ENCODE data around the gene FKBP3. TPM values are rescaled to one million over a fixed set of nuclear protein-coding genes. Genes with fewer than 3 reads are reported as not detected.
"Not testable (repeated sequence)": the region's sequence is repeated elsewhere in the genome, so short reads cannot be mapped to it uniquely, and the experiment has no call there.

Gene FKBP3
- total RNA-seq, 1 experiment from 2014 or later = 61.7 TPM

- ChIA-PET POLR2A (interaction anchor here (1.2 to 5.9 kb wide), 8 partner anchors 8 to 170 kb away, joined by 3 to 116 read pairs (median 4); partner anchors contain the start of genes FANCM, FKBP3, KLHL28 and MIS18BP1), CTCF (interaction anchor here (0.6 kb wide), 1 partner anchor 35 kb away, joined by 3 read pairs; no protein-coding TSS in a partner anchor)
- Mint-ChIP-seq H3K36me3 (ENCODE audit: insufficient read depth, unreplicated experiment) (peaks cover 9% of the 10 kb centered on the region), H3K27me3 (ENCODE audit: insufficient read depth, unreplicated experiment) (no peaks in the 10 kb centered on the region), H3K9me3 (ENCODE audit: unreplicated experiment) (no peaks in the 10 kb centered on the region), H3K4me1 (ENCODE audit: insufficient read depth, unreplicated experiment) (peaks cover 35% of the 10 kb centered on the region), H3K4me3 (ENCODE audit: unreplicated experiment) (peak overlapping the region; percentile 97), H3K27ac (ENCODE audit: low read depth, unreplicated experiment) (peak overlapping the region; percentile 94)
- BruUV-seq (replicated peaks) = no TSS peak
- no peak for TF ChIP-seq CTCF (IDR thresholded peaks at IDR 0.05; ENCODE audit: unreplicated experiment)
- intact Hi-C loops (cut with micrococcal nuclease) = no loop called here
- no peak for DNase-seq (ENCODE audit: unreplicated experiment)
These were observed 50.7 kb downstream of the FKBP3 start for GRCh38 chr14:45083617-45083975.

DNA sequence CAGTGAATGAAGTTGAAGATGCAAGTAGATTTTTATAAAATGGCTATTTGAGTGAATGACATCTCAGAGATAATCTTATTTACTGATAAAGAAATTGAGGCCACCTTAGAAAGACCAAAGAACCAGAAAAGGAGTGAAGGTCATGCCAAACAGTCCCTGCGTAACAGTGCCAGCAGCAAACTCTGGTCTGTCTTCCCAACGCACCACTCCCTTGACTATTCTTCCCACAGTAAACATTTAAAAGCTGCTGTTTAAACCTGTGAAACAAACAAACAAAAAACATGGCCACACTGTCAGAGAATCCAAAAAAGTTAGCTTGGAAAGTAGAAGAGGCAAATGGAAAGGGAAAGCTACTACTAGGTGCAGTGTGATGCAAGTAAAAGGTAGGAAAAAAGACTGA, 51.9 kb downstream of the FKBP3 start:
- Mint-ChIP-seq H3K27me3 (ENCODE audit: insufficient read depth, unreplicated experiment) (no peaks in the 10 kb centered on the region), H3K36me3 (ENCODE audit: insufficient read depth, unreplicated experiment) (peaks cover 9% of the 10 kb centered on the region), H3K4me1 (ENCODE audit: insufficient read depth, unreplicated experiment) (peaks cover 25% of the 10 kb centered on the region), H3K27ac (ENCODE audit: low read depth, unreplicated experiment) (no peak overlapping the region), H3K4me3 (ENCODE audit: unreplicated experiment) (no peak overlapping the region), H3K9me3 (ENCODE audit: unreplicated experiment) (no peaks in the 10 kb centered on the region)
- no peak for DNase-seq (ENCODE audit: unreplicated experiment)
- BruUV-seq (replicated peaks) = no TSS peak
- TF ChIP-seq CTCF (IDR thresholded peaks at IDR 0.05; ENCODE audit: unreplicated experiment) = no peak
- intact Hi-C loops (cut with micrococcal nuclease) = no loop called here
- CTCF ChIA-PET = no interaction called here
- POLR2A ChIA-PET = interaction anchor here (1.7 to 5.9 kb wide), 3 partner anchors 9 to 121 kb away, joined by 5 to 116 read pairs (median 69); partner anchors contain the start of genes FANCM, FKBP3, KLHL28 and TOGARAM1

- H3K4me3 Mint-ChIP-seq (ENCODE audit: unreplicated experiment); POLR2A ChIA-PET; BruUV-seq (replicated peaks); intact Hi-C loops (cut with micrococcal nuclease); H3K27me3 Mint-ChIP-seq (ENCODE audit: insufficient read depth, unreplicated experiment); H3K36me3 Mint-ChIP-seq (ENCODE audit: insufficient read depth, unreplicated experiment); CTCF ChIA-PET; DNase-seq (ENCODE audit: unreplicated experiment); H3K9me3 Mint-ChIP-seq (ENCODE audit: unreplicated experiment); H3K27ac Mint-ChIP-seq (ENCODE audit: low read depth, unreplicated experiment): not testable (repeated sequence)
- H3K4me1 Mint-ChIP-seq (ENCODE audit: insufficient read depth, unreplicated experiment) = peaks cover 15% of the 10 kb centered on the region
These were observed 53.2 kb downstream of the FKBP3 start for GRCh38 chr14:45081096-45081495.

DNA sequence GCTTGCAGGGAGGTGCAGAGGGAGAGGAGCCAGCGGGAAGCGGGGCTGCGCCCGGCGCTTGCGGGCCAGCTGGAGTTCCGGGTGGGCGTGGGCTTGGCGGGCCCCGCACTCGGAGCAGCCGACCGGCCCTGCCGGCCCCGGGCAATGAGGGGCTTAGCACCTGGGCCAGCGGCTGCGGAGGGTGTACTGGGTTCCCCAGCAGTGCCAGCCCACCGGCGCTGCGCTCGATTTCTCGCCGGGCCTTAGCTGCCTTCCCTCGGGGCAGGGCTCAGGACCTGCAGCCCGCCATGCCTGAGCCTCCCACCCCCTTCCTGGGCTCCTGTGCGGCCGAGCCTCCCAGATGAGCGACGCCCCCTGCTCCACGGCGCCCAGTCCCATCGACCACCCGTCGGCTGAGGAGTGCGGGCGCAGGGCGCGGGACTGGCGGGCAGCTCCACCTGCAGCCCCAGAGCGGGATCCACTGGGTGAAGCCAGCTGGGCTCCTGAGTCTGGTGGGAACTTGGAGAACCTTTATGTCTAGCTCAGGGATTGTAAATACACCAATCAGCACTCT, 53.8 kb downstream of the FKBP3 start:
- BruUV-seq (replicated peaks); H3K27ac Mint-ChIP-seq (ENCODE audit: low read depth, unreplicated experiment); H3K36me3 Mint-ChIP-seq (ENCODE audit: insufficient read depth, unreplicated experiment); CTCF ChIA-PET; H3K27me3 Mint-ChIP-seq (ENCODE audit: insufficient read depth, unreplicated experiment); DNase-seq (ENCODE audit: unreplicated experiment); POLR2A ChIA-PET; intact Hi-C loops (cut with micrococcal nuclease); H3K9me3 Mint-ChIP-seq (ENCODE audit: unreplicated experiment); H3K4me3 Mint-ChIP-seq (ENCODE audit: unreplicated experiment): not testable (repeated sequence)
- peaks cover 12% of the 10 kb centered on the region for H3K4me1 Mint-ChIP-seq (ENCODE audit: insufficient read depth, unreplicated experiment)

- Mint-ChIP-seq H3K4me1 (ENCODE audit: insufficient read depth, unreplicated experiment) (peaks cover 3% of the 10 kb centered on the region), H3K4me3 (ENCODE audit: unreplicated experiment) (no peak overlapping the region), H3K36me3 (ENCODE audit: insufficient read depth, unreplicated experiment) (peaks cover 22% of the 10 kb centered on the region), H3K27ac (ENCODE audit: low read depth, unreplicated experiment) (no peak overlapping the region), H3K27me3 (ENCODE audit: insufficient read depth, unreplicated experiment) (no peaks in the 10 kb centered on the region), H3K9me3 (ENCODE audit: unreplicated experiment) (no peaks in the 10 kb centered on the region)
- no peak for DNase-seq (ENCODE audit: unreplicated experiment)
- no peak for TF ChIP-seq CTCF (IDR thresholded peaks at IDR 0.05; ENCODE audit: unreplicated experiment)
- intact Hi-C loops (cut with micrococcal nuclease) = no loop called here
- ChIA-PET CTCF (interaction anchor here (0.7 to 1.3 kb wide), 2 partner anchors 75 to 97 kb away, joined by 3 to 4 read pairs; no protein-coding TSS in a partner anchor), POLR2A (interaction anchor here (0.6 to 0.8 kb wide), 2 partner anchors 9 to 16 kb away, joined by 3 read pairs; no protein-coding TSS in a partner anchor)
- no TSS peak for BruUV-seq (replicated peaks)
These were observed 56.0 kb downstream of the FKBP3 start for GRCh38 chr14:45078323-45078722.
